ENCODE measurements around the gene FNTB. TPM values are rescaled to one million over a fixed set of nuclear protein-coding genes. Genes with fewer than 3 reads are reported as not detected.

The FNTB gene
- total and polyA plus RNA-seq, 2 of the 13 experiments (the other 11 are each of a cell fraction or from before 2014, with no cell fraction given): 23.6 to 28.5 TPM

GRCh38 chr14:65102441-65103149 lies 115.9 kb downstream of the FNTB start, which contains the start of gene MAX (continued):
- 0 out of 2 replicates have a peak, but pooled peaks have one; percentile 25 for TF ChIP-seq ZNF280D (CRISPR knock-in tag; IDR thresholded peaks at IDR 0.05)
- peak; percentile 47 for TF ChIP-seq ZNF407 (CRISPR knock-in tag; IDR thresholded peaks at IDR 0.05; ENCODE audit: not compliant biosample characterization)
- 0 out of 2 replicates have a peak, but pooled peaks have one; percentile 20 for TF ChIP-seq PCBP1 (IDR thresholded peaks at IDR 0.05; ENCODE audit: borderline replicate concordance, low read depth, low read length)
- no peak for TF ChIP-seq ZNF232 (CRISPR knock-in tag; IDR thresholded peaks at IDR 0.05; ENCODE audit: borderline replicate concordance)
- no peak for TF ChIP-seq ZFP36L1 (CRISPR knock-in tag; IDR thresholded peaks at IDR 0.05)
- no peak for TF ChIP-seq MTF1 (CRISPR knock-in tag; IDR thresholded peaks at IDR 0.05)
- no peak for TF ChIP-seq KLF9 (CRISPR knock-in tag; IDR thresholded peaks at IDR 0.05; ENCODE audit: low read depth)
- 0 out of 2 replicates have a peak, but pooled peaks have one; percentile 8 for TF ChIP-seq RAD21 (CRISPR knock-in tag; IDR thresholded peaks at IDR 0.05)
- TF ChIP-seq NCOA1 (CRISPR knock-in tag; IDR thresholded peaks at IDR 0.05): 0 out of 2 replicates have a peak, but pooled peaks have one; percentile 12
- no peak for TF ChIP-seq SIN3B (IDR thresholded peaks at IDR 0.05; ENCODE audit: low read length)
- no peak for TF ChIP-seq ZNF607 (CRISPR knock-in tag; IDR thresholded peaks at IDR 0.05; ENCODE audit: borderline replicate concordance)
- no peak for TF ChIP-seq RCOR2 (CRISPR knock-in tag; IDR thresholded peaks at IDR 0.05)
- peak; percentile 16; the same call in 1 of the 2 replicates for TF ChIP-seq ELF3 (CRISPR knock-in tag; IDR thresholded peaks at IDR 0.05)
- no peak for TF ChIP-seq ZNF75D (CRISPR knock-in tag; IDR thresholded peaks at IDR 0.05; ENCODE audit: borderline replicate concordance)
- peak; percentile 50; the same call in 1 of the 2 replicates for TF ChIP-seq ZBTB37 (CRISPR knock-in tag; IDR thresholded peaks at IDR 0.05)
